ENCODE results near the gene ENPP3.

- TF ChIP-seq CTCF (IDR thresholded peaks at IDR 0.05; ENCODE audit: low read depth, low read length, poor library complexity, severe bottlenecking) (no peak), EZH2phosphoT487 (IDR thresholded peaks at IDR 0.05; ENCODE audit: borderline replicate concordance, low read length) (no peak)
Observed at GRCh38 chr6:131717836-131718542, 80.9 kb downstream of the ENPP3 start.
